Frontal cortex (tissue), 4 donors: ENCODE measurements around the gene SPATA6L. TPM values are rescaled to one million over a fixed set of nuclear protein-coding genes. Genes with fewer than 3 reads are reported as not detected.

ENCODE experiments used
- DNase-seq, 2 donors: peaks; one replicate each; pipeline ENCODE4 v3.0.0; 2012; ENCODE audit warnings: low spot score in 2 of 2
- FAIRE-seq: peaks from 2 replicates; lab custom pipeline; 2012; peaks lifted over from hg19 to GRCh38; lab: Jason Lieb, UNC
- total RNA-seq: library from RNA; depleted of rRNA; stranded (reverse); fragments of >200 nt; gene quantifications from one replicate; pipeline ENCODE4 v1.2.3, GENCODE V29; 2014
- donor health status: control.
- donor health status: control.
- donor health status: control.

SPATA6L gene
- total RNA-seq, 1 donor from 2014 or later: 9.4 TPM

GRCh38 chr9:4592295-4592694, 74.0 kb downstream of the SPATA6L start:
- no peak for FAIRE-seq
- no peak for DNase-seq

GRCh38 chr9:4591123-4591500, 75.2 kb downstream of the SPATA6L start:
- DNase-seq (no peak), FAIRE-seq (no peak)

GRCh38 chr9:4590430-4591122, 75.7 kb downstream of the SPATA6L start:
- DNase-seq: no peak
- no peak for FAIRE-seq

- no peak for DNase-seq
Measured at GRCh38 chr9:4588721-4589120, 77.6 kb downstream of the SPATA6L start.

GRCh38 chr9:4585135-4585534, 81.1 kb downstream of the SPATA6L start:
- DNase-seq: no peak
- FAIRE-seq: no peak

More at GRCh38 chr9:4588721-4589120, 77.6 kb downstream of the SPATA6L start:
- FAIRE-seq: no peak

- DNase-seq (no peak), FAIRE-seq (no peak)
Measured at GRCh38 chr9:4584636-4585035, 81.6 kb downstream of the SPATA6L start.

- no peak for DNase-seq
- FAIRE-seq: no peak
Measured at GRCh38 chr9:4583001-4583400, 83.3 kb downstream of the SPATA6L start.

GRCh38 chr9:4581861-4582565, 84.3 kb downstream of the SPATA6L start:
- no peak for FAIRE-seq
- no peak for DNase-seq

- DNase-seq (no peak), FAIRE-seq (no peak)
Measured at GRCh38 chr9:4581035-4581760, 85.1 kb downstream of the SPATA6L start.

GRCh38 chr9:4579001-4579400, 87.3 kb downstream of the SPATA6L start:
- DNase-seq (no peak), FAIRE-seq (no peak)

- FAIRE-seq (no peak), DNase-seq (no peak)
Measured at GRCh38 chr9:4576448-4576847, 89.8 kb downstream of the SPATA6L start.

GRCh38 chr9:4575997-4576396, 90.3 kb downstream of the SPATA6L start:
- DNase-seq (no peak), FAIRE-seq (no peak)

- FAIRE-seq: no peak
- DNase-seq: no peak
Measured at GRCh38 chr9:4574657-4575243, 91.5 kb downstream of the SPATA6L start.

- DNase-seq: no peak
- FAIRE-seq: no peak
Measured at GRCh38 chr9:4573634-4574389, 92.5 kb downstream of the SPATA6L start.

GRCh38 chr9:4573176-4573575, 93.1 kb downstream of the SPATA6L start:
- DNase-seq: no peak
- no peak for FAIRE-seq

GRCh38 chr9:4572184-4572826, 94.0 kb downstream of the SPATA6L start:
- no peak for FAIRE-seq
- DNase-seq: no peak

GRCh38 chr9:4569101-4569500, 97.2 kb downstream of the SPATA6L start:
- DNase-seq (no peak), FAIRE-seq (no peak)

GRCh38 chr9:4567601-4568000, 98.7 kb downstream of the SPATA6L start:
- FAIRE-seq: no peak
- DNase-seq: no peak

GRCh38 chr9:4566806-4567205, 99.5 kb downstream of the SPATA6L start:
- no peak for FAIRE-seq
- DNase-seq: no peak
